Stimulated activated CD4-positive, alpha-beta T cell treated with anti-CD3 and anti-CD28 coated beads, Interleukin-2, amount 100 ng/mL, for 24 hours (primary cell): Measurements from ENCODE around the gene MAP2K5.
A peak's percentile ranks its signal among the peaks of the same experiment; 100 is the strongest.

Experiments used
- DNase-seq, 2 donors: peaks; one replicate each; pipeline ENCODE4 v3.0.0-alpha.2; 2020

The MAP2K5 gene

DNA sequence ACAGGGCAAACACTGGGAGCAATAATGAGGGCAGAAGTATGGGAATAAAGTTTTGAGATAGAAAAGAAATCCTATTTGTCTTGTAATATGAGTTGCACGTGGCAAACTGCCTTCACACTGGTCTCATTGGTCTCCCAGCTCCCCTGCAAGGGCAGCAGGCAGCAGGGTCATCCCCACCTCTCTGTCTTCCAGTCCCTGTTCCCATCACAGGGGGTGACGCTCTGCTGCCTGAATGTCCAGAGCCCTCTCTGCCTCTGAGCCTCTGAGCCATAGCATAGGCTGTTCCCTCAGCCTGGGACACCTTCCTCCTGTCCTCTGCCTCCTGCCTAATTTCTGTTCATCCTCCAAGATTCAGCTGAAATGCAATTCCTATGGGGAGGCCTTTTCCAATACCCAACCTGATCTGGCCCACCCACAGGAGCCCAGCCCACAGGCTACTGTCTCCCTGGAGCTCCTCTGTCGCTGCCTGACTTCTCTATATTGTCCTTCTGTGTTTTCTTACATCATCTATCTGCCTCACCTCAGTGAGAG, 270.7 kb downstream of the MAP2K5 start:
- no peak for DNase-seq

DNA sequence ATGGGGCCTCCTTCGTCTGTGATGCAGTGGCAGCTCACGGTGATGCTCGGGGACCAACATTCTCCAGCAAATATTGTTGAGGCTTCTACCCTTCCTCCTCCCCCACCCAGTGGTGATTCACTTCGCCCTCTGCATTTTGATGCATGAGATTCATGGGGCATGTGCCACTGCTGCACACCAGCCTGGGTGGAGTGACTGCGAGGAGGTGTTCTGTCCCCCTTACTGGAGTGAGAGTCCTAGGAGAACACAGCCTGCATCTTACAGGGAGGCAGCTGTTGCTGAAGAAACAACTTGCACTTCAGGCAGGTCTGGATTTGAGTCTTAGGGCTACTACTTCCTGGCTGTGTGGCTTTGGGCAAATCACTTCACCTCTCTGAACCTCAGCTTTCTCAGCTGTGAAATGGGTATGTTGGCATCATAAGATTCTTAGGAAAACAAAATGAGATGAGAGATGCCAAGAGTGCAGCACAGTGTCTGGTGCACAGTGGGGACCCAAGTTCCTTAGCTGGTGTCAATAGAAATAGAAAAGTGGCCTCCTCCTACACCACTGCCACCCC, 272.6 kb downstream of the MAP2K5 start:
- no peak for DNase-seq

DNA sequence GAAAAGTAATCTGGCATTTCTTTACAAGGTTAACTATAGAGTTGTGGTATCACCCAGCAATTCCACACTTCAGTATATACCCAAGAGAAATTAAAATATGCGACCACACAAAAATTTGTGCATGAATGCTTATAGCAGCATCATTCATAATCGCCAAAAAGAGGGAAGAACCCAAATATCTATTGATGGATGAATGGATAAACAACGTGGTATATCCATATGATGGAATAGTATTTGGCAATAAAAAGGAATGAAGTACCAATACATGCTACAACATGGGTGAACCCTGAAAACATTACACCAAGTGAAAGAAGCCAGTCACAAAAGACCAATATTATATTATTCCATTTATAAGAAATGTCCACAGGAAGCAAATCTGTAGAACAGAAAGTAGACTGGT, 274.2 kb downstream of the MAP2K5 start:
- no peak for DNase-seq

DNA sequence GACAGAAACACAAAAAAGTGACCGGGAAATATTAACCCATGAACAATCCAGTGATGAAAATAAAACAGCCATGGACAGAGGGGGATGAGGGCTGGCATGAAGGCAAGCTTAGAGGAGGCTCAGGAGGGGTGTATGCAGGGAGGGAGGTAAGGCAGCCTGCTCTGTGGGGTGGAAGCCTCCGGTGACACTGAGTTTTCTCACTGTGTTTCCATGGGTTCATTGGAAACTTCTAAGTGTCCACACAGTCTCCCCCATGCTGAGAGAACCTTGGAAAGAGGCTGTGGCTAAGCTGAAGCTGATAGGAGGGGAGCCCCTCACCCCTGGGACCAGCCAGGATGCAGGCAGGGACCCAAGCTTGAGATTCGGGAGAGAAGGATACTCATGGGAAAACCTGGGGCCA, 276.0 kb downstream of the MAP2K5 start:
- DNase-seq = no peak

DNA sequence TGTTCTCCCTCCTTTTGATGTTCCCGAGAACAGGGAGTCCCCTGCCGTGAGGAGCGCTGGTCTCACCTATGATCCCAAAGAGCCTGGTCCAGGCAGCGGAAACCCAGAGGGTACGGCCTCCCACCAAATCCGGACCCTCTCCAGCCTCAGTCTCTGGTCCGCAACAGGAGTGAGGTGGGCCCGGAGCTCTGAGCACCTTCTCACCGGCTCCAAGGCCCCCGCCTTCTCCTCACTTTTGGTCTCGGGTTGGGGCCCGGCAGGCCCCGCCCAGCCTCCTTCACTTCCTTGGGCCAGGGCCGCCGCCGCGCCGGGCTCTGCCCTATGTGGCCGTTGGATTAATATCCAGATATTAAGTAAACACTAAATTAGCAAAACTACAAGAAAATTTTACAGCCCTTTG, 277.1 kb downstream of the MAP2K5 start:
- no peak for DNase-seq

DNA sequence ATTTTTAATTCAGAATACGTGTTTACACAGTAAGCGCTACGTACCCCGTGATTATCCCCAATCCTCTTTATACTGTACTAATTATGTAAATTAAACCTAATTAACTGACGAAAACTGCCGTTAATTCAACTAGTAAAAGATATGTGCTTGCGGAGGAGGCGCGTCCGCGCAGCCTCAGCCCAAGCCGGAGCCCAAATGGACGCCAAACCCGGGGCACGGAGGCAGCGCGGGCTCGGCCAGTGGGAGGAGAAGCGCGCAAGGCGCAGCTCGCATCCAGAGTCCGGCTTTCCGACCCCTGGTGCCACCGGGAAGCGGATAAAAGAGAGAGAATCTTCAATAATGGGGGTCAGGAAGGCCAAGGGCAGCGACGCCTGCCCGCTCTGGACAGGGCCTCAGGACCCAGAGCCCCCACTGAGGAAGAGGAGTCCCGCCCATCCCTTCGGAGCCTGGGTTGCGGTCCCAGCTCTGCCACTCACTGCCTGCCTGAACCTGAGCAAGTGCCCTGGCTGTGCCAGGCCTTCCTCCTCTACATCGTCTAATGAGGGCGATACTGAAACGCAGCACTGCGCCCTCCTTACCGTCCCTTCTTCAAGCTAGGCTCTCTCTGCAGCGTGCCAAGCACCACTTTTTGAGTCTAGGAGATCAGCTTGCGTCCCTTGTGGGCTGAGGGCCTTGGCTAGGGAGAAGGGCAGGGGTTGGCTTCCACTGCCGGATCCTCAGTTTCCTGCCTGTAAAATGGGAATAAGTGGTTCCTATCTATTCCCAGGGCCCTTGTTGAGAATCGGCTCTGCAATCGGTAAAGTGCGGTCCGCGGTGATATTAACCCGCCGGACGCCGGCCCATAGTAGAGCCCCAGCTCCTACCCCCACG, 277.9 kb downstream of the MAP2K5 start:
- DNase-seq = no peak

DNA sequence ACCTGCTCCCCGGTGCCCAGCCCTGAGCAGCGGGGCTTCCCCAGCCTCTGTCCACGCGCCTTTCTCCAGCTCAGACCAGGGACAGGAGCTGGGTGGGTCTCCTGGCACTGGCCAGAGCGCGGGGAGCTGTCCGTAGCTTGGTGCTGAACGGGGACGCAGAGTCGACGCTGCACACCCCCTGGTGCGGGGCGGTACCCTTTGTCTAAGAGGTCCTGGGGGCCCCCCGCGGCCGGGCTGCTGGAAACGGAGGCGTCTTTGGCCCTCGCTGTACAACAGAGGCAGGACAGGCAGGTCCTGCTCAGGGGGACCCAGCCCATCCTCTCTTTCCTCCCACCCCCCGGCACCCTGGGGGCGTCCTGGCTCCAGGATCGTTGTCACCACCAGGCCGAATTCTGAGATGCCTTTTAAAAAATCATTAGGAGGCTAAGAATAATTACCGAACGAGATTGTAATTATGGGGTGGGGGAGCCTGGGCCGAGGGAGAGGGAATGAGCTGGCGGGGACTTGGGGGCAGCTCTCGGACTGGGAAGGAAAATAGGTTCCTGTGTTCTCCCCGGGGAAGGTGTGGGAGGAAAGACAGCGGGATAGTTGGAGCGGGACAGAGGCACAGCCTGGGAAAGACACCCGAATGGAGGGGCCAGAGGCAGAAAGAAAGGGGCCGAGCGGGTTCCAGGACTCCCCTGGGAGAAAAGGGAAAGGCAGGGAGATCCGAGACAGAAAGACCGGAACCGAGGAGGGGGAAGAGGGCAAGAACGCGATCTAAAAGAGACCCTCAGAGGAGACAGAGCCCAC, 278.7 kb downstream of the MAP2K5 start:
- DNase-seq = peak in 1 of 2 donors; percentile 53

DNA sequence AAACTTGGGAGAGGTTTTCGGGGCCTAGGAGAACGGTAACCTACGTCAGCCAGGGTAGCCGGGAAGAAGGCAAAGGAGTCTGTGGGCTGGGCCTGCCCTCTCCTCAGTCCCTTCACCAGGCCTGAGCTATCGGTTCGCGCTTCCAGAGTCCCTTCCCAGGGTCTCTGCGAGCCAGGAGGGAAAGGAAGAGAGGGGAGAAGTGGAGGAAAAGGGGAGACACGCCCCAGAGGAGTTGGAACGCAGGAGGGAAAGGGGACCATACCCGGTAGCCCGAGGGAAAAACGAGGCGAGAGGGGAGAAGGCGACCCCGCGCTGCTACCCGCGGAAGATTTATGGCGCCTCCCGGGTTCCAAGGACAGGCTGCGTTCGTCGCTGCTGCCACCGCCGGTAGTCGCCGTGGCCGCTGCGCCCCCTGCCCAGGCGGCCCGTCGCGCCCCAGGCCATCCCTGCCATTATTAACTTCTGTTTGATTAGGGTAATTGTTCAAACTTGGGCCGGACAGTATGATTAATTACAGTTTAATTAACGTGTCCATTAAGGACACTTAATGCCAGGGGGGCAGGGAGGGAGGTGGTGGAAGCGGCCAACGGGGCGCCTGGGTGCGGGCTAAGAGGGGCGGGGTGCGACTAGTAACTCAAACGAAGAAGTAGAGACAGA, 279.4 kb downstream of the MAP2K5 start:
- DNase-seq = no peak

DNA sequence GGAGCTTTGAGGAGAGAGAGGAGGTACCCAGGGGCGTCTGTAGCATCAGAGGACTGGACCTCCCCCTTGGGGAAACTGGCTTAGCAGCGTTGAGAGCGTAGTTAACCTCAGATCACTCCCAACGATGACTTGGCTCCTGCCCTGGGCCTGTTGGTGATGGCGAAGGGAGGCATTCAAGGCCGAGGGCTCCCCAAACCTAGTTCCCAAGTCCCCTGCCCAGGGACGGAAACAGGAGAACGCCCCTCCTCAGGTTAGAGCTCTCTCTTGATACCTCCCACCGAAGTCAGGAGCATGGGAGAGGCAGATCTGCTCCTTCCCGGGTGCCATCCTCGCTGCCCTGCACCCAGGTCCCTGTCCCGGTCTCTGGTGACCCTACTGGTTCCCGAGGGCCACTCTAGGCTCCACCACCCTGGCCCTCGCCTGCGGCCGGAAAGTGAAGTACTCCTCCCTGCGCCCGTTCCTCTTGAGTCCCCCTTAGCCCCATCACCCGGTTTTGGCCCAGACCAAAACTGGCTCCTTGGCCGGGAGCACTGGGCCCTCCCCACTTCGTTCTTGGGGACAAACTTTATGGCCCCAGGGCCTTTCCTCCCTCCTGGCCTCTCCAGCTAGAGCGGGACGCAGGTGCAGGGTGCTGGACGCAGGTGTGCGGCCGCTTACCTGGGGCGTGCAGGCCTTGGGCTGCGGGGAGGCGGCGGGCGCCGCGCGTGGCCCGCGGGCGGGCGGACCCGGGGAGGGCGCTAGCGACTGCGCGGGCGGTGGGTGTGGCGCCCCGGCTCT, 280.2 kb downstream of the MAP2K5 start:
- DNase-seq = peak in 1 of 2 donors; percentile 13

DNA sequence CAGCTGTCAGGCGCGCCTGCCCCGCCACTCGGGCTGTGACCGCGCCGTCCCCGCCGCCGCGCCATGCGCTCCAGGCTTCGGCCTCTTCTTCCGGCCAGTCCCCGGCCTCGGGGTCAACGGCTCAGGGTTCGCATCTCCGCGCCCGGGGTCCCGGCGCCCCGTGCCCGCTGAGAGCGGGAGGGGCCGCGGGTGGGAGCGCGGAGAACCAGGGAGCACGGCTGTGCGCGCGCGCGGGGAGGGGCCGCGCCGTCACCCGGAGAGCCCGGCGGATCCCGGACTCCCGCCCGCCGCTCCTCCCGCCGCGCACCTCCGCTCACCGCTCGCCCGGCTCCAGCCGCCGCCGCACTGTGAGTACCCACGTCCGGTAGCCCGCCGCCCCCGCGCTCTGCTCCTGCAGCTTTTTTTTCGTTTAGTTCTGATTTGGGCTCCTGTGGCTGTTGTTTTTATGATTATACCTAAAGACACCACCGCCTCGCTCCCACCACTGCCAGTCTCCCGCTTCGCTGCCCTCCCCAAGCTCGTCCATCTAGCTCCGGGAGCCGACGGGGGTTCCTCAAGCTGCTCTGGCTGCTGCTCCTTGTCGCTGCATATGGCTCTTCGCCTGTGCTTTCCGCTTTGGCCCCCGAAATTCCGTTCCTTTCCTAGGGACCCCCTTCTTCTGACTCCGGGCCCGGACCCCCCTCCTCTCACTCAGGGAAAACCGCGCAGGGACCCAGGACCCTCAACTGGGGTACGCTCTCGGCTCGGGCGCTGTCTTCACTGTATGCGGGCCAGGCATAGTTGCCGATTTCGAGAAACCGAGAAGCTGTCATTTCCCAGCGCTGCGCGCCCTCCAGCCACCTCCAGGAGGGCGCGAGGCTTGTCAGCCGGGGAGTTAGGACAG, 281.1 kb downstream of the MAP2K5 start:
- peak in 1 of 2 donors; percentile 37 for DNase-seq

DNA sequence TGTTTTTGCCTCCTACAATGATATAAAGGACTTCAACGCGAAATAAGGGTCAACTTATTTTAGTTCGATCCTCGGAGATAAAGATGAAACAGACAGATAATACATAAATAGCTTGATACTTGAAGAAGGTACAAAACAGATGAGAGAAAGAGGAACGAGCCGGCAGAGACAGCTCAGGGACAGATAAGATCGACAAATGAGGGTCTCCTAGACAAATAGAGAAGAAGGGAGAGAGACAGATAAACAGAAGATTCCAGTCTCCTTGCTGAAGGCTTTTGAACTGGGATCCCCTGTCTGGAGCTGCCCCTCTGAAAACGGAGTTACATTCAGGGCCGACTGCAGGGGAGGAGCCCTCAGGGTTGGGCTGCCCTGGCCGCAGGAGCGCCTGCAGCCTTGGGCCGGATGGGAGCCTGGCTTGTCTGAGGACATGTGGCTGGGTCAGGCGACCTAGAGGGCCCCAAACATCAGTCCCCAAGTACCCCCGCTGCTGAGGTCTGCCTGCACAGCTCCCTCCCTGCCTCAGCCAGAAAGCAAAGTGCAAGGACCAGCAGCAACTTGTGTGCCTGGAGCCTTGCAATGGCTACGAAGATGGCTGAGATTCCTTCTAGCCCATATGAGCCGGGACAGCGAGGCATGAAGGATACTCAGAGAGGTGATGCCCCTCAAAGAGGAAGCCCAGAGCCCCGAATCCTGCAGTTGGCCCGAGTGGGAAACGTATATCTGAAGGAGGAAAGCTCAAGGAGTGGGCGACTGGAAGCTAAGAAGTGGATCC, 281.9 kb downstream of the MAP2K5 start:
- DNase-seq = no peak

DNA sequence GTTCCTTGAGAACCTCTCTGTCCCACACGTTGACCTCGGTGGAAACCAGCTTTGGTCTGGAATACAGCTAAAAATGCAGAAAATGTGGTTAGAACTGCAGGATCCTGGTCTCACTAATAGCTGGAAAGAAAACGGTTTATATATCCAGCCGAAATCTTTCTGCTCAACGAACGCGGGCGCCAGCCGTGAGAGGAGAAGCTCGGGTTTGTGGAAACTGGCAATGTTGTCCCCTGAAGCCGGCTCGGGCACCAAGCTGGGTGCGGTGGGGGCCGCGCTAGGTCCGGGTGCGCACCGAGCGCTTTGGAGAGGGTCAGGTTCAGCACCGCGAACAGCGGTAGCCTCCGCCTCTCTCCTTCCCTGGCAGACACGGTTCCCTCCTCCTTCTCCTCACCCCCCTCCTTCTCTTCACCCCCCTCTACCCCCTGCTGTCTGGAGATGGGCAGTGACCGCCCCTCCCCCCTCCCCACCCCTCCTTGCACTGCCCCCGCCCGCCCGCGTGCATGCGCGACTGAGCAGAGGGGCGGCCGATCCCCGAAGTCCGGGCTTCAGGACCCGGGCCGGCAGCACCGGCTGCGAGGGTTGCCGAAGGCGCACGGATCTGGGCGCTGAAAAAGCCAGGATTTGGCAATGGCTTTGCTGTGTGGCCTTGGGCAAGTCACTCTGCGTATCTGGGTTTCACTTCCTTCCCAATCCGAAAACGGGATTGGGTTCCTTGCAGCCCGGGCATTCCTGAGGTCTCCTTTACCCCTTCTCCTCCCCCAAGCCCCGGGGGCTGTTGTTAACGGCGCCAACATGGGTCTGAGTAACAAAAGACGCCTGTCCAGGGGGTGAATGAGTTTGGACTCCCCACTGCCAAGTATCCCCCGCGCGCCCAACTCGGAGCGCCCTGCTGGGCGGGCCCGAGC, 282.7 kb downstream of the MAP2K5 start, which contains the start of gene SKOR1:
TSS of gene SKOR1 (plus strand) at position 534 of the 905 bp plus-strand sequence. CDS start at position 628, 94 bp downstream.
- peak in 1 of 2 donors; percentile 28 for DNase-seq

DNA sequence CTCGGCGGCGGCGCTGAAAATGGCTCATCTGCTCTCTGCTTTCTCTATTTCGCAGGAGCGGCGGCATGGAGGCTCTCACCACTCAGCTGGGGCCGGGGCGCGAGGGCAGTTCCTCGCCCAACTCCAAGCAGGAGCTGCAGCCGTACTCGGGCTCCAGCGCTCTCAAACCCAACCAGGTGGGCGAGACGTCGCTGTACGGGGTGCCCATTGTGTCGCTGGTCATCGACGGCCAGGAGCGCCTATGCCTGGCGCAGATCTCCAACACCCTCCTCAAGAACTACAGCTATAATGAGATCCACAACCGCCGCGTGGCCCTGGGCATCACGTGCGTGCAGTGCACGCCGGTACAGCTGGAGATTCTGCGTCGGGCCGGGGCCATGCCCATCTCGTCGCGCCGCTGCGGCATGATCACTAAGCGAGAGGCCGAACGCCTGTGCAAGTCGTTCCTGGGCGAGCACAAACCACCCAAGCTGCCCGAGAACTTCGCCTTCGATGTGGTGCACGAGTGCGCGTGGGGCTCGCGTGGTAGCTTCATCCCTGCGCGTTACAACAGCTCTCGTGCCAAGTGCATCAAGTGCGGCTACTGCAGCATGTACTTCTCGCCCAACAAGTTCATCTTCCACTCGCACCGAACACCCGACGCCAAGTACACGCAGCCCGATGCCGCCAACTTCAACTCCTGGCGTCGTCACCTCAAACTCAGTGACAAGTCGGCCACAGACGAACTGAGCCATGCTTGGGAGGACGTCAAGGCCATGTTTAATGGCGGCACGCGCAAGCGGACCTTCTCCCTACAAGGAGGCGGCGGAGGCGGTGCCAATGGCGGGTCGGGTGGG, 283.6 kb downstream of the MAP2K5 start:
- peak in 1 of 2 donors; percentile 10 for DNase-seq

DNA sequence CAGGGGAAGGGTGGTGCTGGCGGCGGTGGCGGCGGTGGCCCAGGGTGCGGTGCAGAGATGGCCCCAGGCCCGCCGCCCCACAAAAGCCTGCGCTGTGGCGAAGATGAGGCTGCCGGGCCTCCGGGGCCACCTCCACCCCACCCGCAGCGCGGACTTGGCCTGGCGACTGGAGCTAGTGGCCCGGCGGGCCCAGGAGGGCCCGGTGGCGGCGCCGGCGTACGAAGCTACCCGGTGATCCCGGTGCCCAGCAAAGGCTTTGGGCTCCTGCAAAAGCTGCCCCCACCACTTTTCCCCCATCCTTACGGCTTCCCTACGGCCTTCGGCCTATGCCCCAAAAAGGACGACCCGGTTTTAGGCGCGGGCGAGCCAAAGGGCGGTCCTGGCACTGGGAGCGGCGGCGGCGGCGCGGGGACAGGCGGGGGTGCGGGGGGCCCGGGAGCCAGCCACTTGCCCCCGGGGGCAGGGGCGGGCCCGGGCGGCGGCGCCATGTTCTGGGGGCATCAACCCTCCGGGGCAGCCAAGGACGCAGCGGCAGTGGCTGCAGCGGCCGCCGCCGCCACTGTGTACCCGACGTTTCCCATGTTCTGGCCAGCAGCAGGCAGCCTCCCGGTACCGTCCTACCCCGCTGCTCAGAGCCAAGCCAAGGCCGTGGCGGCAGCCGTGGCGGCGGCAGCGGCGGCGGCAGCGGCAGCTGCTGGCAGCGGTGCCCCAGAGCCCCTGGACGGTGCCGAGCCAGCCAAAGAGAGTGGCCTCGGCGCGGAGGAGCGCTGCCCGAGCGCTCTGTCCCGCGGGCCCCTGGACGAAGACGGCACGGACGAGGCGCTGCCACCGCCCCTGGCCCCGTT, 284.4 kb downstream of the MAP2K5 start:
- DNase-seq = peak in 1 of 2 donors; percentile 18

DNA sequence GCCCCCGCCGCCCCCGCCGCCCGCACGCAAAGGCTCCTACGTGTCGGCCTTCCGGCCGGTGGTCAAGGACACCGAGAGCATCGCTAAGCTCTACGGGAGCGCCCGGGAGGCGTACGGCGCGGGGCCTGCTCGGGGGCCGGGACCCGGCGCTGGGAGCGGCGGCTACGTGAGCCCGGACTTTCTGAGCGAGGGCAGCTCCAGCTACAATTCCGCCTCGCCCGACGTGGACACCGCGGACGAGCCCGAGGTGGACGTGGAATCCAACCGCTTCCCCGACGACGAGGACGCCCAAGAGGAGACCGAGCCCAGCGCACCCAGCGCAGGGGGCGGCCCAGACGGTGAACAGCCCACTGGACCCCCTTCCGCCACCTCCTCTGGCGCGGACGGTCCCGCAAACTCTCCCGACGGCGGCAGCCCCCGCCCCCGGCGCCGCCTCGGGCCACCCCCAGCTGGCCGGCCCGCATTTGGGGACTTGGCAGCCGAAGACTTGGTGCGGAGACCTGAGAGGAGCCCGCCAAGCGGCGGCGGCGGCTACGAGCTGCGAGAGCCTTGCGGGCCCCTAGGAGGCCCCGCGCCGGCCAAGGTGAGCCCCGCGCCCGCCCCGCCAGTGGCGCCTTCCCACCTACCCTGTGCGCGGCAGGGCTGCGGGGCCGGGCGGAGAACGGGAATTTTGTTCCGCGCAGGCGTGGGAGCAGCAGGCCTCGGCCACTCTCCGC, 285.2 kb downstream of the MAP2K5 start:
- peak in 1 of 2 donors; percentile 15 for DNase-seq

DNA sequence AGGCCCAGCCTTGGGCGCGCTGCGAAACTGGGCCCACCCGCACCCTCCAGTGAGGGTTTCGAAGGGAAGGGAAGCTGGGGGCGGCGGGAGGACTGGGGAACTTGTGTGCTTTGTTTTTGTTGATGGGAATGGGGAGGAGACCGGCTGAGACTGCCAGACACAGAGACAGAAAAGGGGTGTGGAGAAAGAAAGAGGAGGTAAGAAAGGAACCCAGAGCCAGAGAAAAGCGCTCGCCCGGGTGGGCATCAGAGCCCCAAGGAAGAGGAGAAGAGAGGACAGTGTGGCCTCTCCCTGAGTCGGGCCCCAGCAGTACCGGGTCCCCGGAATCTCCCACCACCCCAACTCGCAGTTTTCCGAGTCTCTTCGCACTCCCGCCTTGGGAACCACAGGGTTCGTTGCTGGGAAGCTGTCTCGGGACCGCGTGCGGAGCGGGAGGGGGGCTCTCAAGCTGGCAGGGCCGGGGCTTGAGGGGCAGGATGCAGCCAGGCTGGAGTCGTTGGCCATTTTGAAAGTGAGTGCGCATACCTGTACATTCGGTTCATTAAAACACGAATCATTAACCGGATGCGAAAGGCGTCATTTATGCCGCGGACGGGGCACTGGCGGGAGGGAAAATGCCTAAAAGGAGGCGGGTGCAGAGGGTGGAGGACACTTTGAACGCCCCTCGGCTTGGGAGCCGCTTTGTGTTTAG, 285.9 kb downstream of the MAP2K5 start:
- DNase-seq = peak in 1 of 2 donors; percentile 8
